NCI-H2107 treated with DMSO at 0.1 percent for 48 hours (cell line): ENCODE results near the gene PEX5L.
A peak's percentile ranks its signal among the peaks of the same experiment; 100 is the strongest.

Source experiments
- DNase-seq: peaks from one replicate; lab custom pipeline; 2025; ENCODE audit not compliant: unreplicated experiment; lab: John Stamatoyannopoulos, UW

PEX5L gene

GRCh38 chr3:179957264-179957845, 79.4 kb downstream of the PEX5L start:
- DNase-seq: peak; percentile 93

DNA sequence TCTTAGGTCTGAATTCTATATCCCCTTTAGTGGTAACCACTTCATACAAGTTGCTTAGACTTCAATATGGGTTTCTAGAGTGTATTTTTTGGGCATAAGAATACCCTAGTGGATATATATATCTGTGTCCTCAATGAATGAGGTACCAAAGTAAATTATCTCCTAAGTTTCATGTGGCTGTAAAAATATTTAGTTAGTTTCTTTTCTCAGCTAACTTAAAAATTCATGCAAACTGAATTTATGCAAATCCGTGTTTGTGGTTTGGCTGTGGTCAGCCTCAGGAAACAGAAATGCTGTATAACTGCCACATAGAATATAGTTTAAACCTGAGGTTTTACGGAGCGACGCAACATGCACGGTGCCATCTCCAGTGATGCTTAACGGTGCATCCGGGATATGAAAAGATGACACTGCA, 80.3 kb downstream of the PEX5L start:
- no peak for DNase-seq

GRCh38 chr3:179955809-179956208, 80.9 kb downstream of the PEX5L start:
- DNase-seq: no peak

- DNase-seq: no peak
Measured at GRCh38 chr3:179955286-179955685, 81.5 kb downstream of the PEX5L start.

- no peak for DNase-seq
Measured at GRCh38 chr3:179953993-179954870, 82.5 kb downstream of the PEX5L start.

GRCh38 chr3:179950840-179951239, 85.9 kb downstream of the PEX5L start:
- peak; percentile 95 for DNase-seq

DNA sequence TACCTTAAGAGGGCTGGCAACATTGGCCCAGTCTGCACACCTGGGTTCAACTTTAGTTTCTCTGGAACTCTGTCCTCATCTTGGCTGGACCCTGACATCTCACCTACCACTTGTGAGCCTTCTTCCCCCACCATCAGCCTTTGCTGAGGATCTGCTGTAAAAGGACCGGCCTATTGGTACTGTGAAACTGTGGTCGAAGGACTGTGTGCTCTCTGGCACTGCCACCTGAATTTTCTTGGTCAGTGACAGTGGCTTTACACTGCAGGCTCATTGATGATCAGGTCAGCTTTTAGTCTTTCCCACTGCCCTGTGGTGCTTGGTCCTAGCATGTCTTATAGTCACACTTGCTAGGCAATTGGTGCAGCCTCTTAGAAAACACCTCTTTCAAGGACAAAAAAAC, 86.9 kb downstream of the PEX5L start:
- DNase-seq: no peak

DNA sequence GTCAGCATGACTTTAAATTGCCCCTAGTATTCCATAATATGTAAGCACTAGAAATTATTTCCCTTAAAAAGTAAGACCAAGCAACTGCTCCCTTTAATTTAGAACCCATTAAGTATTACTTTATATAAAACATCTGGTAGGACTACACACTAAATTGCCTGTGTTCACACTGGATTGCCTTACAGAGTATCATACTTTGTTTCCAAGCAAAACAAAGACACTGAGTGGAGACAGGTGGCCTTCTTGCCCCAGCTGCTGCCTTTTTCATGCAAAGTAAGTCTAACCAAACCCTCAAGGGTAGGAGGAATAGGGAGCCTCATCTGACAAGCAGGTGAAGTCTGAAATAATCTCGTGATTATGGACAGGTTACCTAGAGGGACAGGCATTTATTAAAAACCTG, 87.3 kb downstream of the PEX5L start:
- DNase-seq: peak; percentile 100

- DNase-seq: peak; percentile 87
Measured at GRCh38 chr3:179948740-179949139, 88.0 kb downstream of the PEX5L start.

DNA sequence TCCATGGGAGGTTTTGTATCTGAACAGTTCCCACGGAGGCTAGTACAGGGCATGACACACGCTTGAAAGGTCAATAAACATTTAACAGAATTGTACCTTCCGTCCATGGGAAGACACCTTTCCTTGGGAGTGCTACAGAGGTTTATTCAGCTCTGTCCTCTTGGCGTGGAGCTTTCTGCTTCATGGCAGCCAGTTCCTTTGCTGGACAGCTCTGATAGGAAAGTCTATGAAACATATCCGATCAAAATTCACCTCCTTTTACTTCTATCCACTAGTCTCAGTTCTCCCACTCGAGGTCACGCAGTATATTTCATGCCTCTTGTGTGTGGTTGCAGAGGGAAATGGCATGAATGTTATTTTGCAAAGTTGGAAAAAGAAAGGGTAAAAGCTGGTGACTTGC, 91.2 kb downstream of the PEX5L start:
- DNase-seq: no peak

GRCh38 chr3:179943117-179943880, 93.4 kb downstream of the PEX5L start:
- DNase-seq: peak; percentile 84

GRCh38 chr3:179942553-179943075, 94.1 kb downstream of the PEX5L start:
- DNase-seq: no peak

GRCh38 chr3:179935710-179936109, 101.0 kb downstream of the PEX5L start:
- DNase-seq: no peak

- no peak for DNase-seq
Measured at GRCh38 chr3:179933914-179934313, 102.8 kb downstream of the PEX5L start.

DNA sequence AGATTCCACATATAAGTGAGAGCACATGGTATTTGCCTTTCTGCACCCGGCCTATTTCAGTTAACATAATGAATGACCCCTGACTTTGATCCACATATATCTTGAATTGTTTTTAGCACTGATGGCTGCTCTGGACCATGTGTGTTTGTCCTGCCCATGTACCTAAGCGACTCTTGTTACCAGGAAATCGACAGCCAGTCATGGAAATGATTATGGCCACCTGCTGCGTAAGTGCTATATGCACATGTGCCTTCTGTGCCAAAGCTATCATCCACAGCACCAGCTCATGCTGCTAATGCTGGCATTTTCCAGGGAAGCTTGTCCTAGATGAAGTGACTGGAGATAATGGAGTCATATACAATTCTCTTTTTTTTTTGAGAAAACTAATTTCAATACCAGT, 103.7 kb downstream of the PEX5L start:
- peak; percentile 89 for DNase-seq

DNA sequence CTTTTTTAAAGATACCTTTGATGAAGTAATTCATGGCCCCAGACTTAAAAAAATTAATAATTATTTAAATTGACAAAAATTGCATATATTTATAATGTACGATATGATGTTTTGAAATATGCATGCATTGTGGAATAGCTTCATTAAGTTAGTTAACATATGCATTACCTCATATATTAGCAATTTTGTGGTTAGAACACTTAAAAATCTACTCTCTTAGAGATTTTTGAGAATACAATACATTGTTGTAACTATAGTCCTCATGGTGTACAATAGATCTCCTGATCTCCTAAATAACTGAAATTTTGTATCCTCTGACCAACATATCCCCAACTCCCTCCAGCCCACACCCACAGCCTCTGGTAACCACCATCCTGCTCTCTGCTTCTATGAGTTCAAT, 104.1 kb downstream of the PEX5L start:
- DNase-seq: no peak

- DNase-seq: peak; percentile 91
Measured at GRCh38 chr3:179929091-179929529, 107.6 kb downstream of the PEX5L start.

GRCh38 chr3:179927191-179927590, 109.5 kb downstream of the PEX5L start:
- no peak for DNase-seq

GRCh38 chr3:179921951-179922350, 114.8 kb downstream of the PEX5L start:
- DNase-seq: no peak

GRCh38 chr3:179921500-179921899, 115.2 kb downstream of the PEX5L start:
- DNase-seq: no peak

- no peak for DNase-seq
Measured at GRCh38 chr3:179907784-179908482, 128.8 kb downstream of the PEX5L start.
